GM12891 (cell line): ENCODE data around the gene CTNNA3.

Experiments used
- DNase-seq: peaks from one replicate; pipeline ENCODE4 v3.0.0; 2011; ENCODE audit warnings: low spot score; ENCODE audit not compliant: insufficient read length
- FAIRE-seq: peaks from 2 replicates; lab custom pipeline; 2011; peaks lifted over from hg19 to GRCh38; lab: Jason Lieb, UNC
- PAX5 ChIP-seq: IDR thresholded peaks from 2 replicates; pipeline ENCODE4 v1.6.1; 2011; ENCODE audit warnings: low read length, moderate library complexity, mild to moderate bottlenecking; ENCODE audit not compliant: insufficient read depth, severe bottlenecking
- POLR2A ChIP-seq: IDR thresholded peaks from 2 replicates; pipeline ENCODE4 v1.6.1; 2011; ENCODE audit warnings: low read depth, low read length, control low read depth
- POLR2AphosphoS5 ChIP-seq: IDR thresholded peaks from 2 replicates; pipeline ENCODE4 v1.6.1; 2011; ENCODE audit warnings: low read depth, low read length, control low read depth
- POU2F2 ChIP-seq: IDR thresholded peaks from 2 replicates; pipeline ENCODE4 v1.6.1; 2011; ENCODE audit warnings: low read depth, mild to moderate bottlenecking, control low read depth, low read length, moderate library complexity
- SPI1 ChIP-seq: IDR thresholded peaks from 2 replicates; pipeline ENCODE4 v1.6.1; 2011; ENCODE audit warnings: low read depth, low read length, control low read depth
- TAF1 ChIP-seq: IDR thresholded peaks from 2 replicates; pipeline ENCODE4 v1.6.1; 2011; ENCODE audit warnings: low read depth, low read length, control low read depth

CTNNA3 gene

GRCh38 chr10:67033878-67034277 is 662.1 kb downstream of the CTNNA3 start:
- TF ChIP-seq POLR2A (no peak), POLR2AphosphoS5 (no peak)

GRCh38 chr10:67022099-67022498 is 673.9 kb downstream of the CTNNA3 start:
- no peak for FAIRE-seq
- no peak for DNase-seq
- no peak for TF ChIP-seq POU2F2
- no peak for TF ChIP-seq SPI1
- no peak for TF ChIP-seq TAF1
- TF ChIP-seq POLR2A: no peak
- no peak for TF ChIP-seq POLR2AphosphoS5
- no peak for TF ChIP-seq PAX5

More at GRCh38 chr10:67033878-67034277, 662.1 kb downstream of the CTNNA3 start:
- FAIRE-seq: no peak
- no peak for DNase-seq

DNA sequence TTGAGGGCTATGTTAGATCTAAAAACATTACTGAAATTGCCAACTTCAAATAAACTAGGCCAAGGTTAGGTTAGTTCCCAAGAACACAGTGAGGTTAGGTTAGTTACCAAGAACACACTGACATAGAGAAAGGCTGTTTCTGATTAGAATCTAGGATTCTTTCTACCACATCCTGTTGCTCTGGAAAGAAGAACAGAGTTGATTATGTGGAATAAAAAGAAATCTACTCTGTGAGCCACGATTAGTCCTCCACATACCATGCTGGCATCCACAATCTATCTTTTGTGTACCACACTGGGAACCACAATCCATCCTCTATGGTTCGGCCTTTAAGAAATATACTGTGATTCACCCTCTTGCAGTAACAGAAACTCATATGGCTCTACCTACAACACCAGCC is 678.8 kb downstream of the CTNNA3 start:
- no peak for FAIRE-seq
- TF ChIP-seq POLR2AphosphoS5: no peak
- no peak for TF ChIP-seq SPI1
- TF ChIP-seq TAF1: no peak
- no peak for TF ChIP-seq POLR2A
- TF ChIP-seq POU2F2: no peak
- no peak for TF ChIP-seq PAX5

GRCh38 chr10:67015225-67015624 is 680.8 kb downstream of the CTNNA3 start:
- no peak for TF ChIP-seq POU2F2
- no peak for TF ChIP-seq TAF1
- no peak for TF ChIP-seq POLR2A
- no peak for TF ChIP-seq SPI1
- no peak for TF ChIP-seq PAX5
- TF ChIP-seq POLR2AphosphoS5: no peak
- DNase-seq (no peak), FAIRE-seq (no peak)

More for the DNA sequence above, 678.8 kb downstream of the CTNNA3 start:
- no peak for DNase-seq

GRCh38 chr10:67011981-67012380 is 684.0 kb downstream of the CTNNA3 start:
- FAIRE-seq: no peak
- no peak for TF ChIP-seq POLR2A
- no peak for TF ChIP-seq TAF1
- TF ChIP-seq PAX5: no peak
- TF ChIP-seq SPI1: no peak
- TF ChIP-seq POU2F2: no peak
- TF ChIP-seq POLR2AphosphoS5: no peak

DNA sequence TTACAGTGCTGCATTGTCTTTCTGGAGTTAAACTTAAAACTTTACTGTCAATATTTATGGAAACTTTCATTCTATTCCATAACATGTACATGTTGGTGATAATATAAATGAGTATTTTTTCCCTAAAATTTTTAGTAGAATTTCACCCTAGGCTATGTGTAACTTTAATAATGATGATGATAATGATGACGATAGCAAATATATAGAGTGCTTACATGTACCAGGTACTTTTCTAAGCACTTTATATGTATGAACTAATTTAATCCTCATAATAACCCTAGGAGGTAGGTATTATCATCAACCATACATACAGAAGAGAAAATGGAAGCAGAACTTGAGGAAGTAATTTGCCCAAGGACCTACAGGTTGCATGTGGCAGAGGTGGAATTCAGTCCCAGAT is 684.5 kb downstream of the CTNNA3 start:
- DNase-seq (no peak), FAIRE-seq (no peak)
- TF ChIP-seq PAX5 (no peak), POLR2AphosphoS5 (no peak), POU2F2 (no peak), TAF1 (no peak), SPI1 (no peak), POLR2A (no peak)

More at GRCh38 chr10:67011981-67012380, 684.0 kb downstream of the CTNNA3 start:
- no peak for DNase-seq

DNA sequence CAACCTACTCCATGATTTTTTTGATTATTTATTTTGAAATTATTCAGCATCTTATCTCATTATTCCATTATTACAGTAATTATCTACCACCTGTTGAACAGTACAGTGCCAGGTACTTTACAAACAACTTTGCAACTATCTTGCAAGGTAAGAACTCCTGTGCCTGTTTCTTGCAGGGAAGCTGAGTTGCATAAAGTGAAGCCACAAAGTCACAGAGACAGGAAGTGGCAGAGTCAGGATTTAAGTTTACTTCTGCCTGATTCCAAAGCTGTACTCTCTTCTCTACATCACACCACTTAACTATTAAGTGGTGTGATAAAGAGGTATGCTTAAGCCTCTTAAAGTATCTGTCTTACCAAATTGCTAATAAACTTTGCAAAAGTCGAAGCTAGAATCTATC is 690.0 kb downstream of the CTNNA3 start:
- no peak for DNase-seq
- no peak for FAIRE-seq
- TF ChIP-seq SPI1 (no peak), PAX5 (no peak), TAF1 (no peak), POLR2AphosphoS5 (no peak), POU2F2 (no peak), POLR2A (no peak)

GRCh38 chr10:67004690-67005089 is 691.3 kb downstream of the CTNNA3 start:
- no peak for DNase-seq
- FAIRE-seq: no peak
- TF ChIP-seq POLR2AphosphoS5 (no peak), PAX5 (no peak), SPI1 (no peak), POLR2A (no peak), POU2F2 (no peak), TAF1 (no peak)

DNA sequence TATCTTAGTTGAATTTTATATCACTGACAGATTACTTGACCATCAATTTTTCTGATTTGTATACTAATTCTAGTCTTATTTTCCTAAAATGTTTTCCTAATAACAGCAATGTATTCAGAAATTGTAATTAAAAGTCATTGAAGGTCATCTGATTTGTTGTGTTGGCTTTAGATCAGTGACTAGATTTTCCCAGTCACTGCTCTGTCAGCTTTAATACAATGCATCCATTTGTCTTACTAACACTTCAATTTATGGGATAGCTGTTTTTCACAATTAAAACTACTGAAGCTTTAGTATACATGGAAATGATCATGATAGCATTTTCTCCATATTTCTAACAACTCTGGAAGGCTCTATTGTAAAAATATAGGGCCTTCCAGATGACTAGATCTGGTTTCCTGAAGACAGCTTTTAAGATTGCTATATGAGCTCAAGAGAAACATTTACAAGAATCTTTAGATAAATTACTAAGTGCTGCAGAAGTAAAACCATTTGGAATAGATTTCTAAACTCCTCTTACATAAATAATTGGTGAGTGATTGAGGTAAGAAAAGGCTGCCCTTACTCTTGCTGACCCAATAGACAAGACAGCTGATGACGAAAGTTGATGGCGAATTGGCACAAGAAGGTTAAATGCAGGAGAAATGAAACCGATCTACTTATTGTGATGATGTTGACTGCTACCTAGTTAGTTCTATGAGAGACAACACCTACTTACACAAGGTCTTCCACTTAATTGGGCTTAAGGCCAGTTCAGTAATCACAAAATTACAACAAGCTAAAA is 696.0 kb downstream of the CTNNA3 start:
- no peak for FAIRE-seq
- TF ChIP-seq POLR2A: no peak
- TF ChIP-seq POU2F2: no peak
- no peak for TF ChIP-seq SPI1
- no peak for TF ChIP-seq TAF1
- TF ChIP-seq POLR2AphosphoS5: no peak
- no peak for TF ChIP-seq PAX5
- DNase-seq: no peak

DNA sequence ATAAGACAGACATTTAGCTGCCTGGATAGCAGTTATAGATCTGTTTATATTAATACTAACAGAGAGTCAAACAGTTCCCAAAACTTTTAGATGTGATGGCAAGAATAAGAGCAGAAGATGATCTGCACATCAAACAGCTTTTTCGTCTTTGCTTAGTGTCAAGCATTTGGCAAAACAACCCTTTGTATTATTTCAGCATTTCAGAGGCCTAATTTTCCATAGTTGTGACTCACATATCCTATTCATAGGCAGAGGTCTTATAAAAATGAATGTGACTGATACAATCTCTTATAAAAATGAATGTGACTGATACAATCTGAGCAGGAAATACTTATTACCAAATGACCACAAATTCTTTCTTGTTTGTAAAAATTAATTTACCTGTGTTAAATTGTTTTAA is 699.0 kb downstream of the CTNNA3 start:
- no peak for FAIRE-seq
- DNase-seq: no peak
- TF ChIP-seq POLR2A (no peak), PAX5 (no peak), POU2F2 (no peak), POLR2AphosphoS5 (no peak), SPI1 (no peak), TAF1 (no peak)
